HG02943 (cell line): ENCODE data around the gene SPAG17.
"Not testable (repeated sequence)": the region's sequence is repeated elsewhere in the genome, so short reads cannot be mapped to it uniquely, and the experiment has no call there.

Source experiments
- ATAC-seq: cut with Tn5 transposase; IDR thresholded peaks from one replicate; pipeline ENCODE4 v1.9.1; 2021; ENCODE audit warnings: mild to moderate bottlenecking, low read depth, moderate library complexity; ENCODE audit not compliant: unreplicated experiment

Gene SPAG17

GRCh38 chr1:118004312-118004711 lies 180.7 kb downstream of the SPAG17 start:
- no peak for ATAC-seq

DNA sequence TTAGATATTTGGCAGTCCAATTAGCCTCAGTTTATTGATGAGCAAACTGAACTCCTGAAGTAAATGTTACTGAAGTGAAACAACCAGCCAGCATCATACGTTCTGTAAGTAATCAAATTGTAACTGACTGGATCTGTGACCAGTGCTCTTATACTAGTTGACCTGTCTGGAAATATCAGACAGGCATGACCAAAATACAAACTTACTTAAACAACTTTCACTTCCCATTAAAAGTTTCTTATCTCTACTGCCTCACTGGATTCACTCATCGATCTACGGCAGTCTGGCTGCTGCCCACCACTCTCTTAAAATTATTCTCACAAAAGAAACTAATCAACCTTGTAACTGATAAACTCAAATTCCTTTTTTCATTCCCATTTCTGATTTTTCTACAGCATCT lies 199.1 kb downstream of the SPAG17 start:
- ATAC-seq, result no peak

GRCh38 chr1:117985239-117985638 lies 199.8 kb downstream of the SPAG17 start:
- no peak for ATAC-seq

DNA sequence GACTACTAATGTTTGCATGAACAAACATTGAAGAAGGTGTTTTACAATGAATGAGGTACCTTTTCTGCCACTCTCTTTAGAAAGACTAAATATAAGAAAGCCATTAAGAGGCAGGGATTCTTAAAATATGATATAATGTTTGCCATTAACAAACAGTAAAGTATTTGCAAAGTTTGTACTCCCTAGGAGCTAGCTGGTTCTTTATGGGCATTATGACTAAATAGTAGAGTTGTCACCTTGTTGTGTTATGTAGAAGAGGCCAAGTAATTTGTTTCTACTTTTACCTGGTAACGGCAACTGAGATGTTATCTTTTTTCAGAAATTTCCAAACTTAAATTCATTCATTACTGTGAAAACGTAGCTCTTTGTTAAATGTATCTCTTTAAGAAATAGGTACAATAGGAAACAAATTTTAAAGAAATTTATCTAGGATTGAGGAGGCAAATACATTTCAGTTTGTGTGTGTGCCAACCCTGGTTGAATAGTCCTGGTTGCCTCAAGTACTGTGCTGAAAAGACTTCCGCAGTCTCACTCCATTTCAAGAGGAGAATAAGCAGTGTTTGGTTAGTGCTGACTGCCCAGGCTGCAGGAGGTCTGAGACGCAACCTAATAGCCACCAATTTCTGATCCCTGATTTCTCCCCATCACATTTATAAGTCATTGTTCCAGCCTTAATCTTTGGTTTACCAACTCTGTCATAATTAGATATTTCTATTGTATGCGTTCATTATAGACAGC lies 203.4 kb downstream of the SPAG17 start:
- no peak for ATAC-seq

DNA sequence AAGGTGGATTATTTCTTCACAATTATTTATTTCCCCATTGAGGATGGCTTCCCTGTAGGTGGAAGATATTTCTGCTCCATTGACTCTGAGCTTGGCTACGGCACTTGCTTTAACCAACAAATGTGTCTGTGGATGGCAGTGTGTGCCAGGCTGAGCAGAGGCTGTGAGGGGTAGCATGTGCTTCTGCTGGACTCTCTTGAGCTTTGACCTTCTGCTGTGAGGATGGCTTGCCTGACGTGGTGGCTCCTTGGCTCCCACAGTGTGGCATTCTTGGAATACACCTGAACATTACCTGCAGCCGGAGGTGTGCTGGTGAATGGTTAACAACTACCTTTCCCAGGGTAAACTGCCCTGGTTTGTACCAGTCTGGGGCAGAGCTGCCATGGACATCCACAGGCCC lies 208.6 kb downstream of the SPAG17 start:
- ATAC-seq, result no peak

GRCh38 chr1:117971777-117972176 lies 213.3 kb downstream of the SPAG17 start:
- ATAC-seq, result no peak

- ATAC-seq, result no peak
These were observed 214.8 kb downstream of the SPAG17 start for GRCh38 chr1:117970252-117970651.

GRCh38 chr1:117967881-117968280 lies 217.1 kb downstream of the SPAG17 start:
- no peak for ATAC-seq

GRCh38 chr1:117967477-117967876 lies 217.6 kb downstream of the SPAG17 start:
- ATAC-seq, result no peak

- no peak for ATAC-seq
These were observed 220.6 kb downstream of the SPAG17 start for GRCh38 chr1:117964290-117965038.

DNA sequence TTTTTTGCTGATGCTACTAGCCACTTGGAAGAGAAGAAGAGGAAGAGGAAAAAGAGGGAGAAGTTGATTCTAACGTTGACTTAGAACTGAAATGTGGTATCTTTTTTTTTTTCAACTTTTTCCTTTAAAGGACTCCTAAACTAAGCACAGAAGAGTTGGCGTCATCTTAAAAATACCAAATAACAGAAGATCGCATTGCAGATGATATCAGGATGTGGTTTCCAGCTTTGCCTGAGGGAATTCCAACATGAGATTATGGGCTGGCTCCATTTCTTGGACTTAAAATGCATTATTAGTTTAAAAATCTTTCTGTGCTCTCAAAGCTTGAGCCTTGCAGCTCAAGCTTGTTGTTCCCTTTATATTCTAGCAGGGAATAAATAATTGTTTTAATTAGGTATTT lies 225.7 kb downstream of the SPAG17 start:
- ATAC-seq, result no peak

DNA sequence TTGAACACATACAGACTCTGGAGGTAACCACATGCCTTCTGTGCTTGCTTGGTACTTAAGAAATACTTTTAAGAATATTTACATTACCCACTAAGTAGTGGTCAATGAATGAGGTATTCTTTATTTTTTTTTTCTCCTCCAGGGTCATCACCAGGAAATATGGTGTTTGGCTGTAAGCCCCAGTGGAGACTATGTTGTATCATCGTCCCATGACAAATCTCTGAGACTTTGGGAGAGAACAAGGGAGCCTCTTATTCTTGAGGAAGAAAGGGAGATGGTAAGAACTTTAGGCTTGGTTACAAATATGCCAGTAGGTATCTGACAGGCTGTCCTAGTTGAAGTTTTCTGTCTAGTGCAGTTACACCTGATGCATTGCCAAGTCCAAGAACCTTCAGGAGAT lies 232.6 kb downstream of the SPAG17 start:
- no peak for ATAC-seq

DNA sequence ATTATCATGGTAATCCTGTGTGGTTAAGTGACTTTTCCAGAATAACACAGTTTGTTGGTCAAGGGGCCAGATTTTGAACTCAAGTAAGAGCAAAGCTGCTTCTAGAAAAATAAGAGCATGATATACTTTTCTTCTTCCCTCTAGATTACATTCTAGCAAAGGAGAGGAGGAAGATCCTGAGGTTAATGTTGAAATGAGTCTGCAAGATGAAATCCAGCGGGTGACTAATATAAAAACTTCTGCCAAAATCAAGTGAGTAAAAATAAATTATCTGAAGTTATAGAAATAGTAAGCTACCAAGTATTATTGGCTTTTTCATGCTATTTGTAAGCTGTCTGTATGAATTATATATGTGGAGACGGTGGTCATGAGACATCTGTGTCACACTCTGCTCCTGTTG lies 242.7 kb downstream of the SPAG17 start:
- ATAC-seq, result no peak

DNA sequence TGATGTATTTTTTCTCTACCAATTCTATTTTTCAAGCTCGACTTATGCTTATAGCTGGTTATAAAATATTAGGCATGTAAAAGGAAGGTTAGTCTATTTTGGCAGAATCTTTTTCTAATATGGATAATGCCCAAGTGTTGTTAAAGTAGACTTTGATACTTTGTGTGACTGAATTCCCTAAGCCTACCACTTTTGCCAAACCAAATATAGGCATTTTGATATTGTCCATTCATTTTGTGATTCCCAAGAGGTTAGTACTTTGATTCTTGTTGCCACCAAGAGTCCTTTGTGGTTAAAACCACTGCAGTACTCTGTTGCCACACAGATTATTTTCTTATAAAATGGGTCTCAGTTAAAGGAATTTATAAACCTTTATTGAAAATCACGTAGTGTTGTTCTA lies 251.3 kb downstream of the SPAG17 start:
- ATAC-seq, result no peak

GRCh38 chr1:117932576-117932975 lies 252.5 kb downstream of the SPAG17 start:
- ATAC-seq, result no peak

DNA sequence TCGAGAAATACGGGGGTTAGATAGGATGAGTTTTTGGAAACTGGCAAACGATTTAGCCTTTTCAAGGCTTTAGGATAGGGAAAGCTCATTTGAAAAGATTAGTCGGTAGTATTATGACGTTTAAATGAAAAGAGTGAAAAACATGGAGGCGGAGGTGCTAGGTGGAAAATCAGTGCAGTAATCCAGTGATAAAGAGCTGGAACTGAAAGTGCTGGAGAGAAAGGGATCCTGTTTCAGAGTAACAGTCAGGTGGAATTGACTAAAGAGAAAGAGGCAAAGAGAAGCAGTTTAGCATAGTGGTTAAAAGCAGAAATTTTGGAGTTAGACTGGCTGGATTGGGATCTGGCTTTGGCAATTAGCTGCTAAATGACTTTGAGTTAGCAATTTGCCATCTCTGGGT lies 254.5 kb downstream of the SPAG17 start:
- no peak for ATAC-seq

DNA sequence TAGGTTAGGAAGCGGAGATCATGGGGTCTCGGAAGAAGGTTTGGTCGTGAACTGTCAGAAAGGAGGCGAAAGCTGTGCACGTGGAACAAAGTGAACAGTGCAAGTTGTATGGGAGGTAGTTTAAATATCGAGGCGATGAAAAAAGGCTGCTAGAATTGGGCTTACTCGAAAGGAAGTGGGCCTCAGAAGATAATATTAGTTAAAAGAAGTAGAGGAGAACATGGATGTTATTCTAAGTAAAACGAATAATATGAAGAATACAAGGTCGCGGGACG lies 254.9 kb downstream of the SPAG17 start:
- peak; percentile 1 for ATAC-seq

DNA sequence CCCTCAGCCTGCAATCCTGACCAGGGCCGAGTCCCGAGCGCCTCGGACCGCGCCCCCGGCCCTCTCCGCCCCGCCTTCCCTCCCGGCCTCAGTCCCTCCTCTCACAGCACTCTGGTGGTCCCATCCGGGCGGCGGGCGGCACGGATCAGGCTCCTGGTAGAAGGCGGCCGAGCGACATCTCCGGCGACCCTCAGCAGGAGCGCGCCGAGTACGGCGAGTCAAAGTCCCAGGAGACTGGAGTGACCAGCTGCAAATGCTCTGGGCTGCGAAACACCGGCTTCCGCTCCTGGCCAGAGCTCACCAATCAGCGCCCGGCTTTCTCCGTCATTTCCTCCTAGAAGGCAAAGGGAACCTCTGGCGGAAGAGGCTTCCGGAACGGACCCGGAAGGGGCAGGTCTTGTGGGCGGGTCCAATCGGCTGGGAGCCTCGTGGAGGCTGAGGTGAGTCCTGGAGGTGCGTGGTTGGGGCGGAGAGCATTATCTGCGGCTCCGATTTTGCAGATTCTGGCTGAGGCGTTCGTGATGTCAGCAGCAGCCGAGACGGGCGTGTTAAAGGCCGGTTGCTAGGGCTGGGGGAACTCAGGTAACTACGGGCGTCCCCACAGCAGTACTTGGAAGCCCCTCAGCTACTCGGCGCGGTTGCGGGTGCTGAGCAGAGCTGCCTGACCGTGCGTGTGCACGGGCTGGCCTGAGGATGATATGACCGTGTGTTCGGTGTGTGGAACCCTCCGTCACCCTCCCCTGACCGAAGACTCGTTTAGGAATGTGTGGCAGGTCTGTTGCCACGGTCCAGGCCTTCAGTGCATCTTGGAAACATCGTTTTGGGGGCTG lies 255.5 kb downstream of the SPAG17 start, which contains the start of the genes GDAP2 and WDR3:
Gene GDAP2, minus strand, starts transcription at position 279 of the 830 bp plus-strand sequence. CDS start 9,264 bp downstream, outside the sequence.
Gene WDR3, plus strand, starts transcription at position 397 of the 830 bp plus-strand sequence. CDS start 3,581 bp downstream, outside the sequence.
- ATAC-seq, result peak; percentile 97

DNA sequence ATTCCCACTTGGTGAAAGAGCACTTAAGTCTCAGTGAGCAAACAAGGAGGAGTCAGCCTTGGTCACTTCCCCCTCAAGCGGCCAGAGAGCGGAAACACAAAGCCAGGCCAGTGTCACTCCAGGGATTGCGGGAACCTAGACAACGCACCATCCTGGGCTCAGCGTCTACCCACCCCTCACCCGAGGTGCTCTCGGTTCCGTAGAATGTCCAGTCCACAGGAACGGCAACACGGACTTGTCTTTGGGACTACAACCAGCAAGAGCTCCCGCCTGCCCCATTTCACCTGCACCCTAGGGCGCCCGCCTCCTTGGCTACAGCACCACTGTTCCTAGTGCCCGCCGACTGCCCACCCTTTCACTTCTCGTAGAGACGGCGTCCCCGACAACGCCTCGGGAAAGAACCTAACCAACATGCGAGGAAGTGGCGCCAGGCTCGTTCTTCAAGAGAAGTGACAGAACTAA lies 256.1 kb downstream of the SPAG17 start:
- ATAC-seq, result peak; percentile 41

DNA sequence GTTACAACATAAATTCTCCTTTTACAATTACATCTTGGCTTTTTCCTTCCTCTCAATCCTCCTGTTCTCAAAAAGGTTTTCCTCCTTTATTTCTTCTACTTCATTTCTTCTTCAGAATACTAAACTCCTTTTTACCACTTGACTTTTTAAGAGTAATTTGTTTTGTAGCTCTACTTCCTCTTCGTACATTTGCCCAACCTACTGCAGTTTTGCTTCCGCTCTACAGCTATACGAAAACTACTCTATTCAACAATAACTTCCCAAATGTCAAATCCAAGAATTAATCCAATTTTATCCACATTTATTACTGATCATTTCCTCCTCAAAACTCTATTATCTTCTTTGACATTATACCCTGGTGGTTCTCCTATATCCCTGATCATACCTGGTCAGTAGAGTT lies 259.0 kb downstream of the SPAG17 start:
- no peak for ATAC-seq

GRCh38 chr1:117922717-117923116 lies 262.3 kb downstream of the SPAG17 start:
- not testable (repeated sequence) for ATAC-seq
